Astrocyte (in vitro differentiated cells and primary cell): ENCODE results near the gene CBLIF.

Experiments
- EZH2 ChIP-seq: IDR thresholded peaks from 2 replicates; pipeline ENCODE4 v1.6.1; 2012; ENCODE audit warnings: mild to moderate bottlenecking, low read length, inconsistent platforms; ENCODE audit not compliant: insufficient read depth
- TF ChIP-seq, protein P1 (sequence below): IDR thresholded peaks from 2 replicates; pipeline ENCODE4 v1.5.1; 2011; ENCODE audit warnings: low read depth, mild to moderate bottlenecking, inconsistent platforms, low read length, moderate library complexity; ENCODE audit not compliant: insufficient read depth

DNA sequence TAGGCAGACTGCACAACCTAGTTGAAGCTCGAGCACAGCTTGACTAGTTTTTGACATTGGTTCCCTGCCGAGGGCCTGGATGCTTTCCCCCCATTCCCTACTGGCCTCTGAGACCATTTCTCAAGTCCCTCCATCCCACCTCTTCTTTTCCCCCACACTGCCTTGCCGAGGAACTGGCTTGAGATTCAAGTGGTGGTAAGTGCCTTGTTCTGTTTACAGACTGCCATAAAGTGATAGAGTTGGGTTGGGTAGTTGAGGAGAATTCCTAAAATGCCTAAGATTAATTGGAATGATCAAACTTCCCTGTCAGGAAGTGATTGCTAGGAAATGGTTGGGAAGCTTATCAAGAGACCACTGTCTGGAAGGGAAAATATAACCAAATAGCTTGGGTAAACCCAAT lies 50.9 kb downstream of the CBLIF start:
- TF ChIP-seq, protein P1, sequence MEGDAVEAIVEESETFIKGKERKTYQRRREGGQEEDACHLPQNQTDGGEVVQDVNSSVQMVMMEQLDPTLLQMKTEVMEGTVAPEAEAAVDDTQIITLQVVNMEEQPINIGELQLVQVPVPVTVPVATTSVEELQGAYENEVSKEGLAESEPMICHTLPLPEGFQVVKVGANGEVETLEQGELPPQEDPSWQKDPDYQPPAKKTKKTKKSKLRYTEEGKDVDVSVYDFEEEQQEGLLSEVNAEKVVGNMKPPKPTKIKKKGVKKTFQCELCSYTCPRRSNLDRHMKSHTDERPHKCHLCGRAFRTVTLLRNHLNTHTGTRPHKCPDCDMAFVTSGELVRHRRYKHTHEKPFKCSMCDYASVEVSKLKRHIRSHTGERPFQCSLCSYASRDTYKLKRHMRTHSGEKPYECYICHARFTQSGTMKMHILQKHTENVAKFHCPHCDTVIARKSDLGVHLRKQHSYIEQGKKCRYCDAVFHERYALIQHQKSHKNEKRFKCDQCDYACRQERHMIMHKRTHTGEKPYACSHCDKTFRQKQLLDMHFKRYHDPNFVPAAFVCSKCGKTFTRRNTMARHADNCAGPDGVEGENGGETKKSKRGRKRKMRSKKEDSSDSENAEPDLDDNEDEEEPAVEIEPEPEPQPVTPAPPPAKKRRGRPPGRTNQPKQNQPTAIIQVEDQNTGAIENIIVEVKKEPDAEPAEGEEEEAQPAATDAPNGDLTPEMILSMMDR, result no peak
- no peak for TF ChIP-seq EZH2
